MCF 10A (cell line): ENCODE data around the gene PGGHG. TPM values are rescaled to one million over a fixed set of nuclear protein-coding genes. Genes with fewer than 3 reads are reported as not detected.

Source experiments
- BruUV-seq: library from RNA; stranded (reverse); fragments of 400-500 nt; replicated peaks from 2 replicates; lab custom pipeline; 2021; lab: Mats Ljungman, UMichigan
- CTCF ChIA-PET: fragments of 300-600 bp; sonication (Branson Sonifier 250); formaldehyde crosslinking; extraction: SDS; loops from one replicate; lab custom pipeline; 2021; ENCODE audit warnings: antibody characterized with exemption, inconsistent platforms; lab: Yijun Ruan, JAX
- POLR2A ChIA-PET: fragments of 300-600, 350-650 bp; sonication (Branson Sonifier 250); formaldehyde crosslinking; extraction: SDS; loops from one replicate; lab custom pipeline; 2020; ENCODE audit warnings: antibody characterized with exemption, inconsistent platforms; lab: Yijun Ruan, JAX
- DNase-seq: peaks from one replicate; pipeline ENCODE4 v3.0.0-alpha.2; 2018; ENCODE audit not compliant: unreplicated experiment
- H3K27ac Mint-ChIP-seq: one replicate; pipeline ENCODE4 v1.8.0; 2022; ENCODE audit warnings: mild to moderate bottlenecking, low read depth, mixed read lengths; ENCODE audit not compliant: unreplicated experiment
- H3K27me3 Mint-ChIP-seq: one replicate; pipeline ENCODE4 v1.8.0; 2022; ENCODE audit warnings: mixed read lengths; ENCODE audit not compliant: insufficient read depth, unreplicated experiment
- H3K36me3 Mint-ChIP-seq: one replicate; pipeline ENCODE4 v1.8.0; 2022; ENCODE audit warnings: mild to moderate bottlenecking, moderate library complexity, mixed read lengths; ENCODE audit not compliant: insufficient read depth, unreplicated experiment
- H3K4me1 Mint-ChIP-seq: one replicate; pipeline ENCODE4 v1.8.0; 2022; ENCODE audit warnings: mixed read lengths; ENCODE audit not compliant: insufficient read depth, unreplicated experiment
- H3K4me3 Mint-ChIP-seq: one replicate; pipeline ENCODE4 v1.8.0; 2022; ENCODE audit warnings: mild to moderate bottlenecking, moderate library complexity, mixed read lengths; ENCODE audit not compliant: unreplicated experiment
- H3K9me3 Mint-ChIP-seq: one replicate; pipeline ENCODE4 v1.8.0; 2022; ENCODE audit warnings: mixed read lengths; ENCODE audit not compliant: unreplicated experiment
- CTCF ChIP-seq: fragments of 200-600 bp; IDR thresholded peaks from one replicate; pipeline ENCODE4 v1.8.0; 2022; ENCODE audit warnings: antibody characterized with exemption, mild to moderate bottlenecking; ENCODE audit not compliant: unreplicated experiment
- intact Hi-C: fragments of 100-400 bp; cut with micrococcal nuclease; formaldehyde crosslinking; loops from 2 replicates; pipeline ENCODE4 v1.14.1; 2022
- total RNA-seq: library from RNA; stranded (reverse); gene quantifications from 2 replicates; pipeline ENCODE4 v1.2.3, GENCODE V29; 2022

Gene PGGHG
- total RNA-seq, 1 experiment from 2014 or later, result 6.3 TPM

DNA sequence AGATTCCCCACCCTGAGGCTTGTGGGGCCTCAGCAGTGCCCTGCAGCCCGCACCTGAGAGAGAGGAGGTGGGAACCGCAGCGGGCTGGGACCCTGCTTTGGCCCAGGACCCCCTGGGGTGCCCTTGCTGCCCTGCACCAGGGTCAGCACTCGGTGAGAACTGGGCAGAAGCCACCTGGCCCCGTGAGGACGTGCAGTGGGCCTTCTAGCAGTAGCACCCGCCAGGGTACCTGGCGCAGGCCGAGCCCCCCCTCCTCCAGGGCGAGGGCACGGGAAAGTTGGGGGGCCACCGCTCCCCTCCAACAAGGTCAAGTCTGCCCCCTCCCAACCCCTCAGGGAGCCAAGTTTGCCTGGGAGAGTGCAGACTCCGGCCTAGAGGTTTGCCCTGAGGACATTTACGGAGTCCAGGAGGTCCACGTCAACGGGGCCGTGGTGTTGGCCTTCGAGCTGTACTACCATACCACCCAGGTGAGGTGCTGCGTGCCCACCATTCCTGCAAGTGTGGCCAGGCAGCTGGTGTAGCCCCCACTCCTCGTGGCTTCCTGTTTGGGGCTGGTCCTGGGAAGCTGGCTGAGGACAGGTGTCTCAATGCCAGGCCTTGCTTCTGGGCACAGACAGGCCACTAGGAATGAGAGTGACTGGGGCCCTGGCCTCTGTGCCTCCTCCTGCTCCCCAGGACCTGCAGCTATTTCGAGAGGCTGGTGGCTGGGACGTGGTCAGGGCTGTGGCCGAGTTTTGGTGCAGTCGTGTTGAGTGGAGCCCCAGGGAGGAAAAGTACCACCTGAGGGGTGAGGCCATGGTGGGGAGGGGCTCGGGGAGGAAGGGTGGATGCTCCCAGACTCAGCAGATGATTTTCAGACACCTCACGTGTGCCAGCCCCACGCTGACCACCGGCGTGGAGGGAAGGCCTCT, 3.5 kb downstream of the PGGHG start:
- H3K27me3 Mint-ChIP-seq, result peaks cover 6% of the 10 kb centered on the region
- ChIA-PET CTCF (no interaction called here), POLR2A (interaction anchor here (0.6 kb wide), 1 partner anchor 8 kb away, joined by 3 read pairs; no protein-coding TSS in a partner anchor)
- no peak for TF ChIP-seq CTCF
- no peaks in the 10 kb centered on the region for H3K9me3 Mint-ChIP-seq
- DNase-seq, result no peak
- H3K4me3 Mint-ChIP-seq, result no peak overlapping the region
- BruUV-seq, result no TSS peak
- no peak overlapping the region for H3K27ac Mint-ChIP-seq
- no peaks in the 10 kb centered on the region for H3K36me3 Mint-ChIP-seq
- intact Hi-C loops, result no loop called here
- H3K4me1 Mint-ChIP-seq, result peaks cover 4% of the 10 kb centered on the region

- Mint-ChIP-seq H3K9me3 (no peaks in the 10 kb centered on the region), H3K27ac (no peak overlapping the region), H3K36me3 (no peaks in the 10 kb centered on the region), H3K27me3 (no peaks in the 10 kb centered on the region), H3K4me3 (no peak overlapping the region), H3K4me1 (peaks cover 7% of the 10 kb centered on the region)
- intact Hi-C loops, result no loop called here
- BruUV-seq, result no TSS peak
- CTCF ChIA-PET, result no interaction called here
- no peak for DNase-seq
- POLR2A ChIA-PET, result no interaction called here
- TF ChIP-seq CTCF, result no peak
Measured at GRCh38 chr11:293271-293851, 4.4 kb downstream of the PGGHG start.

DNA sequence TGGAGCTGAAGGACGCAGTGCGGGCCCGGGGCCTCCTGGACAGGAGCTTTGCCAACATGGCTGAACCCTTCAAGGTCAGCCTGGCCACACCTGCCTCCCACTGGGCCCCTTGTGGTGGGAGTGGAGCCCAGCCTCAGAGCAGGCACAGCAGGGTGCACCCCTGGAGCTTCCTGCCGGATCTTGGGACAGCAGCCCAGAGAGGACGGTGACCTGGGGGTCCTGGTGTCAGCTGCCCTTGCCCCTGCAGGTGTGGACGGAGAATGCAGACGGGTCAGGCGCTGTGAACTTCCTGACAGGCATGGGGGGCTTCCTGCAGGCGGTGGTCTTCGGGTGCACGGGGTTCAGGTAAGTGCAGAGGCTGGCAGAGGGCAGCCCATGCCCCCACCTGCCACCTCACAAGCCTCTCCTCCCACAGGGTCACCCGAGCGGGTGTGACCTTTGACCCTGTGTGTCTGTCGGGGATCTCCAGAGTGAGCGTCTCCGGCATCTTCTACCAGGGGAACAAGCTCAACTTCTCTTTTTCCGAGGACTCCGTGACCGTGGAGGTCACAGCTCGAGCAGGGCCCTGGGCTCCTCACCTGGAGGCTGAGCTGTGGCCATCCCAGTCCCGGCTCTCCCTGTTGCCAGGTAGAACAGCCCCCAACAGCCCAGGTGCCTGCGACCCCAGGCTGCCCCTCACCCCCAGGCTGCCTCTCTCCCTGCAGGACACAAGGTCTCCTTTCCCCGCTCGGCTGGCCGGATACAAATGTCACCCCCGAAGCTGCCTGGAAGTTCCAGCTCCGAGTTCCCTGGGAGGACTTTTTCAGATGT, 5.1 kb downstream of the PGGHG start:
- CTCF ChIA-PET, result interaction anchor here (0.6 to 1.1 kb wide), 5 partner anchors 12 to 228 kb away, joined by 3 to 4 read pairs (median 3); no protein-coding TSS in a partner anchor
- POLR2A ChIA-PET, result no interaction called here
- Mint-ChIP-seq H3K27ac (no peak overlapping the region), H3K9me3 (no peaks in the 10 kb centered on the region), H3K4me3 (no peak overlapping the region), H3K27me3 (no peaks in the 10 kb centered on the region), H3K36me3 (no peaks in the 10 kb centered on the region), H3K4me1 (peaks cover 7% of the 10 kb centered on the region)
- no peak for TF ChIP-seq CTCF
- DNase-seq, result no peak
- no TSS peak for BruUV-seq
- intact Hi-C loops, result no loop called here
